Kidney (tissue), 14 donors: ENCODE results near the gene ANKRD60. TPM values are rescaled to one million over a fixed set of nuclear protein-coding genes. Genes with fewer than 3 reads are reported as not detected.
A peak's percentile ranks its signal among the peaks of the same experiment; 100 is the strongest.

ENCODE experiments used
- DNase-seq, 5 donors: peaks; one replicate each; pipeline ENCODE4 v3.0.0-alpha.2; 2013 to 2020
- FAIRE-seq: peaks from 2 replicates; lab custom pipeline; 2012; peaks lifted over from hg19 to GRCh38; lab: Jason Lieb, UNC
- H3K27ac ChIP-seq, 2 donors: one replicate each; pipeline ENCODE4 v1.7.0; 2013; ENCODE audit warnings: low read depth in 2 of 2, low read length in 2 of 2, inconsistent platforms in 1 of 2
- H3K27me3 ChIP-seq: one replicate; pipeline ENCODE4 v1.7.1; 2013; ENCODE audit warnings: low read length, inconsistent platforms; ENCODE audit not compliant: control insufficient read depth, insufficient read depth
- H3K36me3 ChIP-seq, 3 donors: one replicate each; pipeline versions ENCODE4 v1.7.0 to v1.7.1; 2013; ENCODE audit warnings: low read length in 3 of 3, control low read depth in 1 of 3, inconsistent platforms in 1 of 3; ENCODE audit not compliant: insufficient read depth in 3 of 3, control insufficient read depth in 2 of 3
- H3K4me1 ChIP-seq, 3 donors: one replicate each; pipeline versions ENCODE4 v1.7.0 to v1.7.1; 2013; ENCODE audit warnings: low read length in 3 of 3, inconsistent platforms in 1 of 3, low read depth in 1 of 3; ENCODE audit not compliant: control insufficient read depth in 2 of 3, insufficient read depth in 2 of 3
- H3K4me3 ChIP-seq, 3 donors: one replicate each; pipeline versions ENCODE4 v1.7.0 to v1.8.1; 2013; ENCODE audit warnings: low read length in 3 of 3, control low read depth in 1 of 3, inconsistent platforms in 1 of 3
- H3K9ac ChIP-seq, 3 donors: one replicate each; pipeline versions ENCODE4 v1.7.0 to v1.7.1; 2013; ENCODE audit warnings: low read length in 3 of 3, control low read depth in 1 of 3, inconsistent platforms in 1 of 3
- H3K9me3 ChIP-seq, 3 donors: one replicate each; pipeline versions ENCODE4 v1.7.0 to v1.7.1; 2013; ENCODE audit warnings: low read length in 3 of 3, control low read depth in 1 of 3, inconsistent platforms in 1 of 3; ENCODE audit not compliant: control insufficient read depth in 2 of 3, insufficient read depth in 1 of 3
- intact Hi-C: fragments of 100-400 bp; cut with DNase I; formaldehyde crosslinking; loops from one replicate; pipeline ENCODE4 v1.11.1; 2022
- polyA plus RNA-seq: library from polyadenylated mRNA; stranded (reverse); fragments of 350-450 nt; fragmentation: Illumina TruSeq; extraction: RNeasy Lipid Tissue Mini Kit (QIAGEN cat#74804); gene quantifications from one replicate; pipeline ENCODE4 v1.2.3, GENCODE V29; 2014; ENCODE audit warnings: low read depth, low replicate concordance; ENCODE audit not compliant: insufficient read depth
- total RNA-seq: library from RNA; stranded (reverse); fragmentation: NEBNext Ultra II Directional; extraction: Animal tissue kit (Norgen Biotek cat#: 25700); gene quantifications from one replicate; pipeline ENCODE4 v1.2.1, GENCODE V29; 2021
- TF ChIP-seq, protein P1 (sequence below): IDR thresholded peaks from 3 replicates; pipeline ENCODE4 v1.5.1; 2012; ENCODE audit warnings: mild to moderate bottlenecking, moderate library complexity, borderline replicate concordance; ENCODE audit not compliant: insufficient read depth; ENCODE audit errors: extremely low read depth
- donor health status: control.
- donor health status: control.
- donor health status: control.
- donor health status: control.
- donor health status: control.
- donor health status: DM: yes; HTN: yes; CAD: no.
- donor health status: Normal renal cell carcinoma (clear cell type).

ANKRD60 gene
- total and polyA plus RNA-seq, 2 donors from 2014 or later = not detected

DNA sequence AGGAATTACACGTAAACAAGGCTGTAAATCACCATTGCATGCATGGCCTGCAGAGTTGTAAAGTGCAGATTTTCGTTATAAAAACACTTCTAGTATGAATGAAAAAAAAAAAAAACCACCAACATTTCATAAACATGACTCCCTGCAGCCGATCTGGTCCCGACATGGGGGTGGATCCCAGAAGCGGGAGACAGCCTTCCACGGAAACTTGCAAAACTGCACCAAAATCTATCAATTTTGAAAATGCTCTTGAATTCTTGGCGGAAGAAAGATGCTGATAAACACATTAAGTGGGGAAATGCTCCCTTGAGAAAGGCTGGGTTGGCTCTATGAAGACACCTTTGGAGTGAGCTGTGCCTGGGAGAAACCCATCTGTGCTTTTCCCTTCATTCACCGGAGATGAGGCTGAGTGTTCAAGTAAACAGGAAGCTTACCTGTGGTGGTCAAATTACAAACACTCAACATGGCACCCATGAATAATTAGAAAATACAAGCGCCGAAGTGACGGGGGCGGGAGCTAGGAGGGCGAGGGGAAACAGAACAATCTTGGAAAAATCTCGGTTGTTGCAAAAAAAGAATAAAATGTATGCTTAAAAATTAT lies 845 bp upstream of the ANKRD60 start:
- Histone ChIP-seq H3K27me3 (peaks cover 19% of the 10 kb centered on the region), H3K9ac (no peak overlapping the region)
- TF ChIP-seq, protein P1, sequence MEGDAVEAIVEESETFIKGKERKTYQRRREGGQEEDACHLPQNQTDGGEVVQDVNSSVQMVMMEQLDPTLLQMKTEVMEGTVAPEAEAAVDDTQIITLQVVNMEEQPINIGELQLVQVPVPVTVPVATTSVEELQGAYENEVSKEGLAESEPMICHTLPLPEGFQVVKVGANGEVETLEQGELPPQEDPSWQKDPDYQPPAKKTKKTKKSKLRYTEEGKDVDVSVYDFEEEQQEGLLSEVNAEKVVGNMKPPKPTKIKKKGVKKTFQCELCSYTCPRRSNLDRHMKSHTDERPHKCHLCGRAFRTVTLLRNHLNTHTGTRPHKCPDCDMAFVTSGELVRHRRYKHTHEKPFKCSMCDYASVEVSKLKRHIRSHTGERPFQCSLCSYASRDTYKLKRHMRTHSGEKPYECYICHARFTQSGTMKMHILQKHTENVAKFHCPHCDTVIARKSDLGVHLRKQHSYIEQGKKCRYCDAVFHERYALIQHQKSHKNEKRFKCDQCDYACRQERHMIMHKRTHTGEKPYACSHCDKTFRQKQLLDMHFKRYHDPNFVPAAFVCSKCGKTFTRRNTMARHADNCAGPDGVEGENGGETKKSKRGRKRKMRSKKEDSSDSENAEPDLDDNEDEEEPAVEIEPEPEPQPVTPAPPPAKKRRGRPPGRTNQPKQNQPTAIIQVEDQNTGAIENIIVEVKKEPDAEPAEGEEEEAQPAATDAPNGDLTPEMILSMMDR = no peak

DNA sequence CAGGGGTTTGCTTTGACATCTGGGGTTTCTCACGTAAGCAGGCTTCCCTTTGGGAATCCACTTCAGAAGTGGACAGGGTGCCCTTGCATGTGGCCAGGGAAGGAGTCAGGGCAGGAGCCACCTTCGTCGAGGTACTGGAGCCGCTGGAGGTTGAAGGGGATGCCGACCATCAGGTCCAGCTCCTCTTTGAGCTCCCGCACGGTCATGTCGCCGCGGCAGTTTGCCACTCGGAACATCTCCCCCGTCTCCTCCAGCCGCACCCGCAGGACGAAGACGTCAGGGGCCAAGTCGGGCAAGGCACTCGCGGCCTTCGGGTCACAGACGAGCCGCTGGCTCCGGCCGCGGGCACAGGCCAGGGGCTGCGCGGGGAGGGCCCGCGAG lies 360 bp downstream of the ANKRD60 start:
- Histone ChIP-seq H3K4me3 (no peak overlapping the region), H3K4me1 (peaks cover 0 to 4% (median 0%) of the 10 kb centered on the region in 3 donors), H3K9ac (no peak overlapping the region), H3K27ac (no peak overlapping the region), H3K27me3 (peaks cover 19% of the 10 kb centered on the region), H3K9me3 (peaks cover 0 to 2% (median 0%) of the 10 kb centered on the region in 3 donors), H3K36me3 (peaks cover 0 to 3% (median 0%) of the 10 kb centered on the region in 3 donors)
- TF ChIP-seq, protein P1 = no peak
- intact Hi-C loops = no loop called here
- FAIRE-seq (no peak), DNase-seq (peak in 2 of 5 donors; percentile 22 to 57)

More for the DNA sequence above, 845 bp upstream of the ANKRD60 start:
- FAIRE-seq (no peak), DNase-seq (peak in 1 of 5 donors; percentile 52)
- peaks cover 0 to 2% (median 0%) of the 10 kb centered on the region in 3 donors for H3K9me3 ChIP-seq
- no peak overlapping the region for H3K4me3 ChIP-seq
- intact Hi-C loops = no loop called here
- no peak overlapping the region for H3K27ac ChIP-seq
- H3K4me1 ChIP-seq = peaks cover 0 to 4% (median 0%) of the 10 kb centered on the region in 3 donors
- peaks cover 0 to 3% (median 0%) of the 10 kb centered on the region in 3 donors for H3K36me3 ChIP-seq

DNA sequence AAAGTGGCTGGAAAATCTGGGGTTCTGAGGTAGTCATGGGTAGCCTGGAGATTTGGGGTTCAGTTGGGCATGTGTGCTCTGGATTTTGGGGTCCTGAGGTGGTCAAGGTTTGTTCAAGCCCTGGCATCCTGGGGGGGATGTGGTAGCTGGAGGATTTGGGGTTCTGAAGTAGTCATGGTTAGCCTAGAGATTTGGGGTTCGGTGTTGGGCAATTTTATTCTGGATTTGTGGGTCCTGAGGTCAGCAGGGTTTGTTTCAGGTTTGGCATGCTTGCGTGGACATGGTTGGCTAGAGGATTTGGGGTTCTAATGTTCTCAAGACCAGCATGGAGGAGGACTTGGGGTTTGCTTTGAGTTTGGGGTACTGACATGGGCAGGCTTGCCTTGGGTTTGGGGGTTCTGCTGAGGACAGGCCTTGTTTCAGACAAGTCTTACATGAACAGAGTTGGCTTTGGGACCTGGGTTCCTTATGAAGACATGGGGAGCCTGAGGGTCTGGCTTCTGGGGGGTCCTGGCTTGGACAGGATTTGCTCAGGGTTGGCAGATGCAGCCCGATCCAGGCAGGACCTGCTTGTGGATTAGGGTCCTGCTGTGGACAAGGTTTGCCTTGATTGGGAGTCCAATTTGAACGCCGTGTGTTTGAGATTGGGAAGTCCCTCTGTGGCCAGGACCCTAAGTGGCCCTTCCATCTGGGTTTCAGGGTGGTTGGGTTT lies 906 bp downstream of the ANKRD60 start:
- TF ChIP-seq, protein P1 = no peak
- peaks cover 0 to 4% (median 0%) of the 10 kb centered on the region in 3 donors for H3K4me1 ChIP-seq
- H3K4me3 ChIP-seq = no peak overlapping the region
- H3K27me3 ChIP-seq = peaks cover 19% of the 10 kb centered on the region
- no peak overlapping the region for H3K9ac ChIP-seq
- no peak overlapping the region for H3K27ac ChIP-seq
- peaks cover 0 to 2% (median 0%) of the 10 kb centered on the region in 3 donors for H3K9me3 ChIP-seq
- intact Hi-C loops = no loop called here
- H3K36me3 ChIP-seq = peaks cover 0 to 3% (median 0%) of the 10 kb centered on the region in 3 donors
- FAIRE-seq (no peak), DNase-seq (no peak)
